Gastrocnemius medialis (tissue), 4 donors: ENCODE measurements around the gene PLCXD3.

Source experiments
- CTCF ChIP-seq, 5 experiments: fragments of 450-650 bp in 3 of 5; fragments of 200-600 bp in 2 of 5; sonication (generic) in 2 of 5; IDR thresholded peaks in 4 of 5; conservative IDR thresholded peaks in 1 of 5; 1 replicate in 4 of 5; 2 replicates in 1 of 5; pipeline ENCODE4 v1.5.1; 2016 to 2019; ENCODE audit warnings: antibody characterized with exemption in 5 of 5, mild to moderate bottlenecking in 3 of 5, moderate library complexity in 3 of 5
- POLR2A ChIP-seq, 2 donors: fragments of 450-650 bp; IDR thresholded peaks; one replicate each; pipeline ENCODE4 v1.6.1; 2017; ENCODE audit warnings: antibody characterized with exemption in 2 of 2, mild to moderate bottlenecking in 2 of 2, moderate library complexity in 2 of 2

- TF ChIP-seq CTCF (IDR thresholded peaks at IDR 0.05 in 4 of 5, conservative IDR thresholded peaks at IDR 0.05 in 1 of 5) (no peak), POLR2A (IDR thresholded peaks at IDR 0.05) (no peak)
Observed at GRCh38 chr5:41410307-41410706, 100.1 kb downstream of the PLCXD3 start.
